ENCODE results near the gene APCDD1. TPM values are rescaled to one million over a fixed set of nuclear protein-coding genes. Genes with fewer than 3 reads are reported as not detected.

APCDD1 gene
- total RNA-seq, 2 experiments from 2014 or later, result not detected

GRCh38 chr18:10443001-10443400, 11.4 kb upstream of the APCDD1 start:
- CTCF ChIA-PET, result no interaction called here
- DNase-seq (no peak), ATAC-seq (no peak)
- Mint-ChIP-seq H3K27ac (no peak overlapping the region), H3K36me3 (no peaks in the 10 kb centered on the region), H3K9me3 (ENCODE audit: low read depth) (no peaks in the 10 kb centered on the region), H3K4me1 (no peaks in the 10 kb centered on the region), H3K4me3 (no peak overlapping the region), H3K27me3 (peaks cover 10% of the 10 kb centered on the region)

GRCh38 chr18:10444314-10445006, 10.0 kb upstream of the APCDD1 start:
- H3K4me1 Mint-ChIP-seq, result no peaks in the 10 kb centered on the region
- H3K9me3 Mint-ChIP-seq (ENCODE audit: low read depth), result no peaks in the 10 kb centered on the region
- no peak overlapping the region for H3K27ac Mint-ChIP-seq
- no peaks in the 10 kb centered on the region for H3K36me3 Mint-ChIP-seq
- no peak for DNase-seq
- no peak for ATAC-seq
- CTCF ChIA-PET, result no interaction called here
- H3K27me3 Mint-ChIP-seq, result peaks cover 17% of the 10 kb centered on the region
- H3K4me3 Mint-ChIP-seq, result no peak overlapping the region

- Mint-ChIP-seq H3K4me3 (no peak overlapping the region), H3K4me1 (no peaks in the 10 kb centered on the region), H3K27ac (no peak overlapping the region), H3K9me3 (ENCODE audit: low read depth) (no peaks in the 10 kb centered on the region), H3K27me3 (peaks cover 51% of the 10 kb centered on the region), H3K36me3 (no peaks in the 10 kb centered on the region)
- ATAC-seq, result no peak
- no peak for DNase-seq
- CTCF ChIA-PET, result no interaction called here
Measured at GRCh38 chr18:10449396-10449795, 5.0 kb upstream of the APCDD1 start.

- CTCF ChIA-PET, result no interaction called here
- peaks cover 54% of the 10 kb centered on the region for H3K27me3 Mint-ChIP-seq
Measured at GRCh38 chr18:10450986-10451385, 3.4 kb upstream of the APCDD1 start.

GRCh38 chr18:10453261-10453805, 1.1 kb upstream of the APCDD1 start:
- peaks cover 71% of the 10 kb centered on the region for H3K27me3 Mint-ChIP-seq
- CTCF ChIA-PET, result no interaction called here
- no peak for DNase-seq
- peaks cover 4% of the 10 kb centered on the region for H3K4me1 Mint-ChIP-seq
- H3K36me3 Mint-ChIP-seq, result no peaks in the 10 kb centered on the region
- H3K4me3 Mint-ChIP-seq, result no peak overlapping the region
- no peak overlapping the region for H3K27ac Mint-ChIP-seq
- no peak for ATAC-seq
- no peaks in the 10 kb centered on the region for H3K9me3 Mint-ChIP-seq (ENCODE audit: low read depth)

More at GRCh38 chr18:10450986-10451385, 3.4 kb upstream of the APCDD1 start:
- H3K9me3 Mint-ChIP-seq (ENCODE audit: low read depth), result no peaks in the 10 kb centered on the region
- H3K4me1 Mint-ChIP-seq, result peaks cover 4% of the 10 kb centered on the region
- no peak overlapping the region for H3K4me3 Mint-ChIP-seq
- no peak for DNase-seq
- H3K27ac Mint-ChIP-seq, result no peak overlapping the region
- no peaks in the 10 kb centered on the region for H3K36me3 Mint-ChIP-seq
- no peak for ATAC-seq

- DNase-seq (no peak), ATAC-seq (no peak)
- Mint-ChIP-seq H3K4me3 (no peak overlapping the region), H3K27ac (no peak overlapping the region), H3K4me1 (peaks cover 4% of the 10 kb centered on the region), H3K27me3 (peaks cover 69% of the 10 kb centered on the region), H3K9me3 (ENCODE audit: low read depth) (no peaks in the 10 kb centered on the region), H3K36me3 (no peaks in the 10 kb centered on the region)
- CTCF ChIA-PET, result no interaction called here
Measured at GRCh38 chr18:10454681-10455557, 484 bp downstream of the APCDD1 start.

- no peaks in the 10 kb centered on the region for H3K36me3 Mint-ChIP-seq
- H3K9me3 Mint-ChIP-seq (ENCODE audit: low read depth), result no peaks in the 10 kb centered on the region
- H3K27ac Mint-ChIP-seq, result no peak overlapping the region
- DNase-seq (no peak), ATAC-seq (no peak)
- H3K4me3 Mint-ChIP-seq, result no peak overlapping the region
- H3K27me3 Mint-ChIP-seq, result peaks cover 63% of the 10 kb centered on the region
- peaks cover 4% of the 10 kb centered on the region for H3K4me1 Mint-ChIP-seq
- CTCF ChIA-PET, result no interaction called here
Measured at GRCh38 chr18:10455726-10456453, 1.5 kb downstream of the APCDD1 start.

GRCh38 chr18:10456718-10457117, 2.3 kb downstream of the APCDD1 start:
- Mint-ChIP-seq H3K36me3 (no peaks in the 10 kb centered on the region), H3K27me3 (peaks cover 58% of the 10 kb centered on the region), H3K9me3 (ENCODE audit: low read depth) (peaks cover under 1% of the 10 kb centered on the region), H3K4me1 (peaks cover 4% of the 10 kb centered on the region), H3K27ac (no peak overlapping the region), H3K4me3 (no peak overlapping the region)
- DNase-seq (no peak), ATAC-seq (no peak)
- CTCF ChIA-PET, result no interaction called here

- peaks cover 53% of the 10 kb centered on the region for H3K27me3 Mint-ChIP-seq
- H3K9me3 Mint-ChIP-seq (ENCODE audit: low read depth), result peaks cover 2% of the 10 kb centered on the region
- no peak for DNase-seq
- H3K4me1 Mint-ChIP-seq, result peaks cover 4% of the 10 kb centered on the region
- no peaks in the 10 kb centered on the region for H3K36me3 Mint-ChIP-seq
- CTCF ChIA-PET, result no interaction called here
- no peak for ATAC-seq
- no peak overlapping the region for H3K27ac Mint-ChIP-seq
- no peak overlapping the region for H3K4me3 Mint-ChIP-seq
Measured at GRCh38 chr18:10457128-10457527, 2.7 kb downstream of the APCDD1 start.

- CTCF ChIA-PET, result no interaction called here
- H3K9me3 Mint-ChIP-seq (ENCODE audit: low read depth), result peaks cover 4% of the 10 kb centered on the region
Measured at GRCh38 chr18:10457767-10458166, 3.3 kb downstream of the APCDD1 start.

GRCh38 chr18:10458691-10459090, 4.3 kb downstream of the APCDD1 start:
- Mint-ChIP-seq H3K4me1 (peaks cover 4% of the 10 kb centered on the region), H3K27ac (no peak overlapping the region), H3K36me3 (no peaks in the 10 kb centered on the region), H3K9me3 (ENCODE audit: low read depth) (peaks cover 6% of the 10 kb centered on the region), H3K4me3 (no peak overlapping the region), H3K27me3 (peaks cover 40% of the 10 kb centered on the region)
- CTCF ChIA-PET, result no interaction called here
- DNase-seq (no peak), ATAC-seq (no peak)

More at GRCh38 chr18:10457767-10458166, 3.3 kb downstream of the APCDD1 start:
- Mint-ChIP-seq H3K27ac (no peak overlapping the region), H3K4me1 (peaks cover 4% of the 10 kb centered on the region), H3K27me3 (peaks cover 49% of the 10 kb centered on the region), H3K36me3 (no peaks in the 10 kb centered on the region), H3K4me3 (no peak overlapping the region)
- ATAC-seq (no peak), DNase-seq (no peak)

GRCh38 chr18:10459587-10459986, 5.2 kb downstream of the APCDD1 start:
- Mint-ChIP-seq H3K4me3 (no peak overlapping the region), H3K4me1 (peaks cover 4% of the 10 kb centered on the region), H3K36me3 (no peaks in the 10 kb centered on the region), H3K27ac (no peak overlapping the region), H3K27me3 (peaks cover 36% of the 10 kb centered on the region), H3K9me3 (ENCODE audit: low read depth) (peaks cover 6% of the 10 kb centered on the region)
- CTCF ChIA-PET, result no interaction called here
- no peak for ATAC-seq
- DNase-seq, result no peak

GRCh38 chr18:10460414-10461018, 6.1 kb downstream of the APCDD1 start:
- DNase-seq (no peak), ATAC-seq (no peak)
- Mint-ChIP-seq H3K36me3 (no peaks in the 10 kb centered on the region), H3K27ac (no peak overlapping the region), H3K4me1 (no peaks in the 10 kb centered on the region), H3K9me3 (ENCODE audit: low read depth) (peaks cover 6% of the 10 kb centered on the region), H3K4me3 (no peak overlapping the region), H3K27me3 (peaks cover 34% of the 10 kb centered on the region)
- CTCF ChIA-PET, result no interaction called here

All from activated CD8-positive, alpha-beta memory T cell treated with anti-CD3 and anti-CD28 coated beads, Interleukin-2, amount 10 ng/mL, durations not matched to agents 7 days and 5 days (primary cell).